ENCODE measurements around the gene TIMM10B. TPM values are rescaled to one million over a fixed set of nuclear protein-coding genes. Genes with fewer than 3 reads are reported as not detected.

The TIMM10B gene
- total RNA-seq, 1 donor from 2014 or later: 27.4 TPM

DNA sequence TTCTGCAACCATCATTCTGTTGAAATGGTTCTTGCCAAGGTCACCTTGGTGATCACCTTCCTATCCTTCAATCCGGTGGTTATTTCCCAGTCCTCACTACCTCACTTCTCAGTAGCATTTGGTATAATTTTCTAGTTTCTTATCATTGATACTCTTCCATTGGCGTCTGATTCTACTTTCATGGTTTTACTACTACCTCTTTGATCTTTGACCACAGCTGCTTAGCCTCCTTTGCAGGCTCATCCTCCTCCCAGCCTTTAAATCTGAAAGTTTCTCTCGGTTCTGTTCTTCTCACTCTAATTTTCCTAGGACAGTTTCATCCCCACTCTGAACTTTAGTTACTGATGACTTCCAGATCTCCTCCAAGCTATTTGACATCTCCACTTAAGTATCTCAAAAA, 5.0 kb downstream of the TIMM10B start:
- H3K4me3 Mint-ChIP-seq (ENCODE audit: unreplicated experiment): no peak overlapping the region

DNA sequence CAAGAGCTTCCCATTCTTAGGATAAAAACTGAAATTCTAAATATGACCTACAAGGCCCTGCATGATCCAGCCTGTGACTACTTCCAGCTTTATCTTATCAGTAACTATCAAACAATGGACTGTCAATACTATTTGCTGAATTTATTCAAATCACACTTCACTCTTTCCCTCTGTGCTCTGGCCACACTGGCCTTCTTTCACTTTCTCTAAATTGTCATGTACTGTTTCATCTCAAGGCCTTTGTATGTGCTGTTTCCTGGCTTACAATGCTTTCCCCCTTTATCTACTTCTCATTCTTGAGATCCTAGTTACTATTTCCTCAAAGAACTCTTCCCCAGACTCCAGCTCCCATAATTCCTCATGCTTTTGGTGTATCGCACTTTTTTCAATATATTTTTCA, 5.6 kb downstream of the TIMM10B start:
- Mint-ChIP-seq H3K4me3 (ENCODE audit: unreplicated experiment) (no peak overlapping the region), H3K27me3 (ENCODE audit: low read depth) (no peaks in the 10 kb centered on the region), H3K27ac (ENCODE audit: unreplicated experiment) (no peak overlapping the region), H3K9me3 (ENCODE audit: low read depth) (no peaks in the 10 kb centered on the region), H3K4me1 (ENCODE audit: low read depth) (peaks cover 17% of the 10 kb centered on the region), H3K36me3 (ENCODE audit: low read depth) (peaks cover 15% of the 10 kb centered on the region)
- TF ChIP-seq, protein P1, sequence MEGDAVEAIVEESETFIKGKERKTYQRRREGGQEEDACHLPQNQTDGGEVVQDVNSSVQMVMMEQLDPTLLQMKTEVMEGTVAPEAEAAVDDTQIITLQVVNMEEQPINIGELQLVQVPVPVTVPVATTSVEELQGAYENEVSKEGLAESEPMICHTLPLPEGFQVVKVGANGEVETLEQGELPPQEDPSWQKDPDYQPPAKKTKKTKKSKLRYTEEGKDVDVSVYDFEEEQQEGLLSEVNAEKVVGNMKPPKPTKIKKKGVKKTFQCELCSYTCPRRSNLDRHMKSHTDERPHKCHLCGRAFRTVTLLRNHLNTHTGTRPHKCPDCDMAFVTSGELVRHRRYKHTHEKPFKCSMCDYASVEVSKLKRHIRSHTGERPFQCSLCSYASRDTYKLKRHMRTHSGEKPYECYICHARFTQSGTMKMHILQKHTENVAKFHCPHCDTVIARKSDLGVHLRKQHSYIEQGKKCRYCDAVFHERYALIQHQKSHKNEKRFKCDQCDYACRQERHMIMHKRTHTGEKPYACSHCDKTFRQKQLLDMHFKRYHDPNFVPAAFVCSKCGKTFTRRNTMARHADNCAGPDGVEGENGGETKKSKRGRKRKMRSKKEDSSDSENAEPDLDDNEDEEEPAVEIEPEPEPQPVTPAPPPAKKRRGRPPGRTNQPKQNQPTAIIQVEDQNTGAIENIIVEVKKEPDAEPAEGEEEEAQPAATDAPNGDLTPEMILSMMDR (IDR thresholded peaks at IDR 0.05): no peak
- DNase-seq (ENCODE audit: low spot score): no peak

More for the DNA sequence above, 5.0 kb downstream of the TIMM10B start:
- Mint-ChIP-seq H3K27ac (ENCODE audit: unreplicated experiment) (no peak overlapping the region), H3K9me3 (ENCODE audit: low read depth) (no peaks in the 10 kb centered on the region), H3K4me1 (ENCODE audit: low read depth) (peaks cover 17% of the 10 kb centered on the region), H3K27me3 (ENCODE audit: low read depth) (no peaks in the 10 kb centered on the region), H3K36me3 (ENCODE audit: low read depth) (peaks cover 15% of the 10 kb centered on the region)
- no peak for DNase-seq (ENCODE audit: low spot score)
- TF ChIP-seq, protein P1 (IDR thresholded peaks at IDR 0.05): no peak

DNA sequence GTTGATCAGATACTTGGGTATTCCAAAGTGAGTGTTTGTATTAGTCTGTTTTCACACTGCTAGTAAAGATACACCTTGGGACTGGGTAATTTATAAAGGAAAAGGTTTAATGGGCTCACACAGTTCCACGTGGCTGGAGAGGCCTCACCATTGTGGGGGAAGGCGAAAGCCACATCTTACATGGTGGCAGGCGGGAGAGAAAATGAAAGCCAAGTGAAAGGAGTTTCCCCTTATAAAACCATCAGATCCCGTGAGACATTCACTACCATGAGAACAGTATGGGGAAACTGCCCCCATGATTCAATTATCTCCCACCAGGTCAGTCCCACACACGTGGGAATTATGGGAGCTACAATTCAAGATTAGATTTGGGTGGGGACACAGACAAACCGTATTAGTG, 7.0 kb downstream of the TIMM10B start:
- TF ChIP-seq, protein P1 (IDR thresholded peaks at IDR 0.05): no peak
- no peaks in the 10 kb centered on the region for H3K9me3 Mint-ChIP-seq (ENCODE audit: low read depth)
- DNase-seq (ENCODE audit: low spot score): no peak
- no peak overlapping the region for H3K27ac Mint-ChIP-seq (ENCODE audit: unreplicated experiment)
- H3K4me3 Mint-ChIP-seq (ENCODE audit: unreplicated experiment): no peak overlapping the region
- peaks cover 11% of the 10 kb centered on the region for H3K36me3 Mint-ChIP-seq (ENCODE audit: low read depth)
- H3K27me3 Mint-ChIP-seq (ENCODE audit: low read depth): no peaks in the 10 kb centered on the region
- H3K4me1 Mint-ChIP-seq (ENCODE audit: low read depth): peaks cover 3% of the 10 kb centered on the region

DNA sequence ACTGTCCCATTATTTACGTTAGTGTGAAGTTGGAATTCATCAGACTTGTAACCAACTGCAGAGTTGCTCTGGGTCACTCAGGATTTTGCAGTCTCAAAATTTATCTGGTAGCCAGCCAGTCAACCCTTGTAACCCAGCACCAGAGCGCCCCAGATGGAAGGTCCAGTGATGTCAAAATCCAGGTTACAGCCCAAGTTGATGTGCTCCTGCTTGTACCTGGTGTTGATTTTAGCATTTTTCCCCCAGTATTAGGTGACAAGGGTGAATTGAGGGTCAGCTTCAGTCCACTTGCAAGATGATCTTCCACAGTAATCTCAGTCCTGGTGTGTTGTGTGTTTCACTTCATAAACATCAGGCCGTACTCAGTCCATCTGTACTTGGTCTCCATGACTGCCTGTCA, 7.5 kb downstream of the TIMM10B start:
- Mint-ChIP-seq H3K27me3 (ENCODE audit: low read depth) (no peaks in the 10 kb centered on the region), H3K9me3 (ENCODE audit: low read depth) (no peaks in the 10 kb centered on the region), H3K4me1 (ENCODE audit: low read depth) (no peaks in the 10 kb centered on the region), H3K27ac (ENCODE audit: unreplicated experiment) (no peak overlapping the region), H3K4me3 (ENCODE audit: unreplicated experiment) (no peak overlapping the region), H3K36me3 (ENCODE audit: low read depth) (peaks cover 8% of the 10 kb centered on the region)
- no peak for DNase-seq (ENCODE audit: low spot score)
- TF ChIP-seq, protein P1 (IDR thresholded peaks at IDR 0.05): no peak

DNA sequence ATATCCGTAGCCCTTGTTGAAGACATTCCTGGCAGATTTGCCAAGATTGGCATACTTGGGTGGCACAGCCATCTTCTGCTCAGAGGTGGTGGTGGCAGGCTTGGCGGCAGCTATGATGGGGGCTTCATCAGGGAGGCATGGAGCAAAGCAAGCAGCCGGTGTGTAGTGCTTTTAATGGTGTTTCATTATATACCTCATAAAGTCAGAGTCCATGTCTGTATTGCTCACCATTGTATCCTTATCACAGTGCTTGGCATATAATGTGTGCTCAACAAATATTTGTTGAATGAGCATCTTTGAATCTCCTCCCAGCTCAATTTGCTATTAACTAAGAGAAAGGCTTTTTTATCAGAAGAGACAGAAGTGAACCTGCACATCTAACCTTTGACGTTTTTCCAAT, 8.0 kb downstream of the TIMM10B start:
- H3K4me3 Mint-ChIP-seq (ENCODE audit: unreplicated experiment): no peak overlapping the region
- TF ChIP-seq, protein P1 (IDR thresholded peaks at IDR 0.05): no peak
- H3K36me3 Mint-ChIP-seq (ENCODE audit: low read depth): peaks cover 8% of the 10 kb centered on the region
- H3K27ac Mint-ChIP-seq (ENCODE audit: unreplicated experiment): no peak overlapping the region
- no peaks in the 10 kb centered on the region for H3K27me3 Mint-ChIP-seq (ENCODE audit: low read depth)
- H3K4me1 Mint-ChIP-seq (ENCODE audit: low read depth): no peaks in the 10 kb centered on the region
- no peaks in the 10 kb centered on the region for H3K9me3 Mint-ChIP-seq (ENCODE audit: low read depth)
- DNase-seq (ENCODE audit: low spot score): no peak
